H1 (cell line): Measurements from ENCODE around the gene ZDHHC8. TPM values are rescaled to one million over a fixed set of nuclear protein-coding genes. Genes with fewer than 3 reads are reported as not detected.

ENCODE experiments used
- CTCF ChIA-PET: fragments of 300-600 bp; sonication (Branson Sonifier 250); formaldehyde crosslinking; loops from one replicate; lab custom pipeline; 2021; ENCODE audit not compliant: partially characterized antibody; lab: Charles Lee
- POLR2A ChIA-PET: fragments of 300-600 bp; sonication (Branson Sonifier 250); formaldehyde crosslinking; loops from one replicate; lab custom pipeline; 2021; ENCODE audit warnings: inconsistent platforms; ENCODE audit not compliant: partially characterized antibody; lab: Charles Lee
- DNase-seq, 2 experiments: peaks; one replicate each; pipeline versions ENCODE4 v3.0.0 to v3.0.0-alpha.2; 2010 to 2022; ENCODE audit warnings: low spot score in 2 of 2, low read depth in 1 of 2, mixed read lengths in 1 of 2
- FAIRE-seq: peaks from 2 replicates; lab custom pipeline; 2011; peaks lifted over from hg19 to GRCh38; lab: Jason Lieb, UNC
- H2AFZ ChIP-seq: 2 replicates; pipeline ENCODE4 v1.8.1; 2012; ENCODE audit warnings: low read length, inconsistent platforms
- H2AK5ac ChIP-seq: 2 replicates; pipeline ENCODE4 v1.6.1; 2013; ENCODE audit warnings: low read depth, low read length
- H2BK120ac ChIP-seq: replicated peaks from 2 replicates; pipeline ENCODE3; 2013; ENCODE audit warnings: low read depth, low read length, inconsistent platforms
- H2BK12ac ChIP-seq: 2 replicates; pipeline ENCODE4 v1.6.1; 2013; ENCODE audit warnings: low read depth, low read length
- H2BK15ac ChIP-seq: 2 replicates; pipeline ENCODE4 v1.6.1; 2013; ENCODE audit warnings: low read length
- H2BK20ac ChIP-seq: 2 replicates; pipeline ENCODE4 v1.6.1; 2013; ENCODE audit warnings: low read length
- H2BK5ac ChIP-seq: 2 replicates; pipeline ENCODE4 v1.6.1; 2013; ENCODE audit warnings: low read depth, low read length
- H3K14ac ChIP-seq: 2 replicates; pipeline ENCODE4 v1.6.1; 2013; ENCODE audit warnings: inconsistent platforms; ENCODE audit not compliant: insufficient read length
- H3K18ac ChIP-seq: 2 replicates; pipeline ENCODE4 v1.6.1; 2013; ENCODE audit warnings: low read length; ENCODE audit errors: extremely low read depth
- H3K23ac ChIP-seq: 2 replicates; pipeline ENCODE4 v1.6.1; 2013; ENCODE audit warnings: inconsistent platforms; ENCODE audit not compliant: insufficient read length
- H3K23me2 ChIP-seq: 2 replicates; pipeline ENCODE4 v1.6.1; 2013; ENCODE audit warnings: low read depth, low read length
- H3K27ac ChIP-seq: 2 replicates; pipeline ENCODE4 v1.6.1; 2011; ENCODE audit warnings: low read depth, low read length, inconsistent platforms
- H3K27me3 ChIP-seq, 4 experiments: replicated peaks in 1 of 4; 1 replicate in 1 of 4; 2 replicates in 3 of 4; pipeline versions ENCODE4 v1.6.1 to v1.8.1; 2011 to 2013; ENCODE audit warnings: low read length in 3 of 4, mild to moderate bottlenecking in 3 of 4, inconsistent platforms in 2 of 4, mixed read lengths in 2 of 4, moderate library complexity in 1 of 4; ENCODE audit not compliant: control insufficient read depth in 3 of 4, insufficient read depth in 3 of 4; ENCODE audit errors: extremely low read depth in 1 of 4
- H3K36me3 ChIP-seq, 4 experiments: 2 replicates each; pipeline versions ENCODE4 v1.6.1 to v1.8.1; 2011 to 2013; ENCODE audit warnings: mild to moderate bottlenecking in 4 of 4, low read length in 3 of 4, moderate library complexity in 2 of 4, control low read depth in 1 of 4, inconsistent platforms in 1 of 4; ENCODE audit not compliant: insufficient read depth in 4 of 4, control insufficient read depth in 2 of 4
- H3K4ac ChIP-seq: replicated peaks from 2 replicates; pipeline ENCODE3; 2013; ENCODE audit warnings: low read length, low read depth, mixed read lengths, inconsistent platforms; ENCODE audit not compliant: insufficient read length
- H3K4me1 ChIP-seq, 4 experiments: replicated peaks in 1 of 4; 1 replicate in 1 of 4; 2 replicates in 3 of 4; pipeline versions ENCODE4 v1.6.1 to v1.8.1; 2011 to 2013; ENCODE audit warnings: low read length in 3 of 4, inconsistent platforms in 2 of 4, mixed read lengths in 1 of 4; ENCODE audit not compliant: insufficient read depth in 4 of 4, control insufficient read depth in 3 of 4
- H3K4me2 ChIP-seq, 2 experiments: 2 replicates each; pipeline versions ENCODE4 v1.6.1 to v1.8.1; 2011 to 2013; ENCODE audit warnings: low read depth in 2 of 2, low read length in 2 of 2, control low read depth in 1 of 2, inconsistent platforms in 1 of 2, mild to moderate bottlenecking in 1 of 2; ENCODE audit not compliant: insufficient read depth in 1 of 2
- H3K4me3 ChIP-seq, 4 experiments: fragments of 200-600, 300-600 bp in 1 of 4; sonication (generic), shearing (Covaris generic), sonication (Bioruptor Twin) in 1 of 4; 2 replicates each; pipeline versions ENCODE4 v1.5.1 to v1.8.1; 2011 to 2016; ENCODE audit warnings: low read length in 4 of 4, low read depth in 3 of 4, control low read depth in 2 of 4, inconsistent platforms in 2 of 4, mild to moderate bottlenecking in 2 of 4, mixed read lengths in 1 of 4, moderate library complexity in 1 of 4; ENCODE audit not compliant: insufficient read depth in 2 of 4; ENCODE audit errors: extremely low read depth in 1 of 4
- H3K56ac ChIP-seq: replicated peaks from 2 replicates; pipeline ENCODE3; 2013; ENCODE audit warnings: low read depth, mild to moderate bottlenecking, mixed read lengths, low read length, inconsistent platforms; ENCODE audit not compliant: insufficient read length
- H3K79me1 ChIP-seq: 2 replicates; pipeline ENCODE4 v1.6.1; 2013; ENCODE audit warnings: low read depth, low read length, control low read depth
- H3K79me2 ChIP-seq, 2 experiments: 2 replicates each; pipeline versions ENCODE4 v1.6.1 to v1.8.1; 2012 to 2013; ENCODE audit warnings: low read length in 2 of 2, mild to moderate bottlenecking in 2 of 2, inconsistent platforms in 1 of 2; ENCODE audit not compliant: insufficient read depth in 2 of 2, control insufficient read depth in 1 of 2
- H3K9ac ChIP-seq, 4 experiments: replicated peaks in 1 of 4; 1 replicate in 1 of 4; 2 replicates in 3 of 4; pipeline versions ENCODE4 v1.6.1 to v1.8.1; 2011 to 2013; ENCODE audit warnings: low read depth in 3 of 4, low read length in 3 of 4, control low read depth in 2 of 4, mild to moderate bottlenecking in 2 of 4, moderate library complexity in 2 of 4, inconsistent platforms in 1 of 4; ENCODE audit errors: extremely low read depth in 1 of 4
- H3K9me3 ChIP-seq, 2 experiments: 2 replicates each; pipeline versions ENCODE4 v1.6.1 to v1.8.1; 2012 to 2013; ENCODE audit warnings: mild to moderate bottlenecking in 2 of 2, moderate library complexity in 2 of 2, control low read depth in 1 of 2, inconsistent platforms in 1 of 2, low read depth in 1 of 2, low read length in 1 of 2, mixed read lengths in 1 of 2; ENCODE audit not compliant: insufficient read depth in 2 of 2
- H4K20me1 ChIP-seq, 2 experiments: replicated peaks in 1 of 2; 2 replicates each; pipeline versions ENCODE3 to v1.8.1; 2011 to 2013; ENCODE audit warnings: inconsistent platforms in 2 of 2, low read length in 2 of 2, mild to moderate bottlenecking in 1 of 2; ENCODE audit not compliant: insufficient read depth in 2 of 2, control insufficient read depth in 1 of 2
- H4K5ac ChIP-seq: 2 replicates; pipeline ENCODE4 v1.6.1; 2013; ENCODE audit warnings: low read length, low read depth, mixed read lengths, inconsistent platforms; ENCODE audit not compliant: insufficient read length
- H4K8ac ChIP-seq: 2 replicates; pipeline ENCODE4 v1.8.0; 2013; ENCODE audit warnings: mild to moderate bottlenecking, moderate library complexity, low read length, inconsistent platforms; ENCODE audit not compliant: insufficient read depth; ENCODE audit errors: extremely low read depth
- H4K91ac ChIP-seq: replicated peaks from 2 replicates; pipeline ENCODE3; 2013; ENCODE audit warnings: low read length, mixed read lengths, inconsistent platforms; ENCODE audit not compliant: insufficient read length
- BACH1 ChIP-seq: IDR thresholded peaks from 2 replicates; pipeline ENCODE4 v1.6.1; 2012; ENCODE audit warnings: low read length, improper control_type of control experiment
- CBX5 ChIP-seq: fragments of 300-800, 300-1000 bp; sonication (generic); IDR thresholded peaks from 2 replicates; pipeline ENCODE4 v1.7.1; 2016; ENCODE audit warnings: antibody characterized with exemption, low read length, low read depth
- CEBPB ChIP-seq: IDR thresholded peaks from 2 replicates; pipeline ENCODE4 v1.6.1; 2012; ENCODE audit warnings: low read depth, low read length
- HDAC2 ChIP-seq, 2 experiments: fragments of 300-600 bp in 1 of 2; sonication (generic) in 1 of 2; IDR thresholded peaks; 2 replicates each; pipeline ENCODE4 v1.6.1; 2011 to 2012; ENCODE audit warnings: low read depth in 2 of 2, low read length in 2 of 2, mild to moderate bottlenecking in 2 of 2, moderate library complexity in 2 of 2, borderline replicate concordance in 1 of 2, inconsistent platforms in 1 of 2
- RNF2 ChIP-seq: fragments of 200-900, 300-1000 bp; sonication (generic); IDR thresholded peaks from 2 replicates; pipeline ENCODE4 v1.7.1; 2016; ENCODE audit warnings: borderline replicate concordance, low read depth, mild to moderate bottlenecking, antibody characterized with exemption, low read length; ENCODE audit not compliant: poor library complexity, severe bottlenecking; ENCODE audit errors: missing control alignments
- TEAD4 ChIP-seq: IDR thresholded peaks from 2 replicates; pipeline ENCODE4 v1.6.1; 2012; ENCODE audit warnings: low read depth, low read length, inconsistent platforms, mixed read lengths
- YY1 ChIP-seq: IDR thresholded peaks from 2 replicates; pipeline ENCODE4 v1.6.1; 2011; ENCODE audit warnings: low read depth, mild to moderate bottlenecking, low read length
- WGBS, 2 experiments: shearing (Covaris generic) in 1 of 2; methylation state at CpG; one replicate each; pipeline versions ENCODE4 v1.1.6 to v1.1.7; 2013 to 2015; ENCODE audit warnings: low lambda C conversion rate in 2 of 2, mixed read lengths in 2 of 2, inconsistent platforms in 1 of 2, low coverage in 1 of 2, missing lambda C conversion rate in 1 of 2; ENCODE audit not compliant: insufficient replicate concordance in 2 of 2, insufficient coverage in 1 of 2, insufficient read length in 1 of 2; ENCODE audit errors: extremely low coverage in 1 of 2, missing lambda C conversion rate in 1 of 2; 5-methylcytosine and 5-hydroxymethylcytosine counted together
- polyA plus RNA-seq, 7 experiments: library from polyadenylated mRNA; depleted of rRNA in 3 of 7; stranded (reverse) in 5 of 7; unstranded in 2 of 7; fragments of >200 nt in 5 of 7; fragments of 200-250 nt in 2 of 7; gene quantifications; 1 replicate in 5 of 7; 2 replicates in 1 of 7; 4 replicates in 1 of 7; pipeline versions ENCODE4 v1.2.1 to v1.2.3, GENCODE V29; 2011 to 2013; ENCODE audit warnings: missing spikeins in 2 of 7, mixed read lengths in 2 of 7
- total RNA-seq: library from RNA; stranded (reverse); fragmentation: NEBNext Ultra II Directional; extraction: Animal tissue kit (Norgen Biotek cat#: 25700); gene quantifications from 2 replicates; pipeline ENCODE4 v1.2.1, GENCODE V29; 2021
- TF ChIP-seq, protein P1 (sequence below): IDR thresholded peaks from 2 replicates; pipeline ENCODE4 v1.6.1; 2011; ENCODE audit warnings: low read depth, mild to moderate bottlenecking, low read length; ENCODE audit not compliant: insufficient read depth

The ZDHHC8 gene
- total and polyA plus RNA-seq, 2 of the 8 experiments (the other 6 are each of a cell fraction or from before 2014, with no cell fraction given), result 18.6 to 65.6 TPM

- Histone ChIP-seq H2AK5ac (no peak overlapping the region), H4K20me1 (peaks cover 25 to 61% of the 10 kb centered on the region in 2 experiments), H3K79me2 (peaks cover 26 to 67% of the 10 kb centered on the region in 2 experiments), H3K4me3 (no peak overlapping the region), H3K4ac (no peak overlapping the region), H3K4me1 (peaks cover 3 to 19% (median 10%) of the 10 kb centered on the region in 4 experiments; a peak in 6 of 7 replicates), H2BK15ac (no peak overlapping the region), H3K18ac (no peak overlapping the region), H3K79me1 (peaks cover 35% of the 10 kb centered on the region), H3K14ac (no peak overlapping the region), H3K56ac (no peak overlapping the region), H2BK20ac (no peak overlapping the region), H3K4me2 (no peak overlapping the region), H3K9ac (no peak overlapping the region), H3K36me3 (peaks cover 45 to 51% (median 49%) of the 10 kb centered on the region in 4 experiments), H3K27me3 (no peaks in the 10 kb centered on the region), H2BK12ac (no peak overlapping the region), H4K8ac (peak overlapping the region; percentile 1; the same call in 1 of the 2 replicates), H3K9me3 (no peaks in the 10 kb centered on the region), H3K23me2 (peaks cover 7% of the 10 kb centered on the region), H4K91ac (no peak overlapping the region), H3K27ac (no peak overlapping the region), H2BK120ac (no peak overlapping the region), H2AFZ (no peak overlapping the region), H3K23ac (no peak overlapping the region), H4K5ac (no peak overlapping the region), H2BK5ac (no peak overlapping the region)
- no peak for DNase-seq
- 95% methylated on average over 20 of the region's 20 CpGs; no CpG with 5 or more reads in 1 of the 2 experiments for WGBS, 2 experiments
- CTCF ChIA-PET, result interaction anchor here (0.7 to 4.3 kb wide), 16 partner anchors 10 to 134 kb away, joined by 3 to 18 read pairs (median 7); partner anchors contain the start of gene RANBP1
- FAIRE-seq, result no peak
- TF ChIP-seq CEBPB, result no peak
- TF ChIP-seq, protein P1, sequence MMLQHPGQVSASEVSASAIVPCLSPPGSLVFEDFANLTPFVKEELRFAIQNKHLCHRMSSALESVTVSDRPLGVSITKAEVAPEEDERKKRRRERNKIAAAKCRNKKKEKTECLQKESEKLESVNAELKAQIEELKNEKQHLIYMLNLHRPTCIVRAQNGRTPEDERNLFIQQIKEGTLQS, result no peak
- TF ChIP-seq YY1, result no peak
- no peak for TF ChIP-seq TEAD4
- TF ChIP-seq CBX5, result no peak
- no peak for TF ChIP-seq BACH1
- no peak for TF ChIP-seq HDAC2 (IDR thresholded peaks at IDR 0.05; ENCODE audit: borderline replicate concordance in 1 of 2, low read depth in 2 of 2, low read length in 2 of 2)
- TF ChIP-seq RNF2, result no peak
- POLR2A ChIA-PET, result interaction anchor here (1.0 to 29.4 kb wide), 7 partner anchors 8 to 115 kb away, joined by 3 to 598 read pairs (median 4); partner anchors contain the start of genes RANBP1 and TRMT2A
Measured at GRCh38 chr22:20085651-20086050, 46.0 kb upstream of the ZDHHC8 start.
